ENCODE measurements around the gene FRAT1. TPM values are rescaled to one million over a fixed set of nuclear protein-coding genes. Genes with fewer than 3 reads are reported as not detected.
A peak's percentile ranks its signal among the peaks of the same experiment; 100 is the strongest.

Gene FRAT1
- total RNA-seq, 1 experiment from 2014 or later: 1.7 TPM

DNA sequence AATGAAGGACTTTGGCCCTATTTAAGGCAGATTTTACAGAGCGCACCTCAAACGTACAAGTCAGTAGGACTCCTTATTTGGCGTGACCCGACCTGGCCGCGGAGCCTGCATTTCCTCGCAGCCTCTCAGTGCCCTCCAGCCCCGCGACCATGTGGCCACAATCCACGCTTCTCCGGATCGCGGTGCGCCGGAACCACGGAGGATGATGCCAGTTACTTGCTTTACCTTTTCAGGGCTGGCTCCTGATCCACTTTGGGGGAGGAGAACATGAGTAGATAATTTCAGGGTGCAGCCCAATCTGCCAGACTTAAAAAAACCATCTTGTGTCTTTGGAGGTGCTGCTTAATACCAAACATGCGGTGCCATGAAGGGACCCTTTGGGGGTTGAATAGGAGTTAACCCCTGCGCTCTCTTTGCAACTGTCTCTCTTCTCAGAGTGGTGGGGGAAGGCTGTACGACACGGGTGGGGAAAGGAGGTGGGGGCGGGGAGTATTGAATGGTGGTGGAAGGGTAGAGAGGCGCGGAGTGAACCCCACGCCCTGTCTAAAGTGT is 1.5 kb downstream of the FRAT1 start:
- no peaks in the 10 kb centered on the region for H3K27me3 ChIP-seq (ENCODE audit: insufficient read depth, low read length)
- no peaks in the 10 kb centered on the region for H3K36me3 ChIP-seq (ENCODE audit: control insufficient read depth in 1 of 2, insufficient read depth in 2 of 2, low read length in 2 of 2)
- TF ChIP-seq ZFX (IDR thresholded peaks at IDR 0.05) (no peak), EZH2 (IDR thresholded peaks at IDR 0.05) (no peak)
- no peaks in the 10 kb centered on the region for H3K79me2 ChIP-seq (ENCODE audit: insufficient read depth, low read length)
- DNase-seq (ENCODE audit: low read depth, low spot score) (no peak), ATAC-seq (no peak)
- H3K4me1 ChIP-seq (ENCODE audit: control insufficient read depth in 1 of 2, insufficient read depth in 2 of 2, low read length in 2 of 2): peaks cover 0 to 8% of the 10 kb centered on the region in 2 experiments; a peak in 3 of 4 replicates
- intact Hi-C loops (cut with micrococcal nuclease): no loop called here
- no peak overlapping the region for H2AFZ ChIP-seq (ENCODE audit: low read depth, low read length, poor library complexity, severe bottlenecking)
- H4K20me1 ChIP-seq (ENCODE audit: insufficient read depth): no peaks in the 10 kb centered on the region
- TSS peak; percentile 72 for BruUV-seq (replicated peaks)
- no peak overlapping the region for H3K27ac ChIP-seq (ENCODE audit: low read depth, low read length)
- RAD21 ChIA-PET (ENCODE audit: low non-redundant PET in 1 of 2, low total read pairs in 2 of 2, uncharacterized antibody in 2 of 2, unreplicated experiment in 2 of 2): no interaction called here
- no peaks in the 10 kb centered on the region for H3K9me3 ChIP-seq (ENCODE audit: control insufficient read depth in 1 of 2, insufficient read depth in 1 of 2, low read depth in 1 of 2, low read length in 2 of 2)
- H3K4me3 ChIP-seq (replicated peaks in 1 of 2; ENCODE audit: low read depth in 1 of 2, low read length in 2 of 2): no peak overlapping the region
- POLR2A ChIA-PET: no interaction called here
- no peak overlapping the region for H3K9ac ChIP-seq (ENCODE audit: low read length)
- CTCF ChIA-PET: no interaction called here
- no peak overlapping the region for H3K4me2 ChIP-seq (ENCODE audit: low read length)
- H3K9me2 ChIP-seq (ENCODE audit: insufficient read depth): no peaks in the 10 kb centered on the region

DNA sequence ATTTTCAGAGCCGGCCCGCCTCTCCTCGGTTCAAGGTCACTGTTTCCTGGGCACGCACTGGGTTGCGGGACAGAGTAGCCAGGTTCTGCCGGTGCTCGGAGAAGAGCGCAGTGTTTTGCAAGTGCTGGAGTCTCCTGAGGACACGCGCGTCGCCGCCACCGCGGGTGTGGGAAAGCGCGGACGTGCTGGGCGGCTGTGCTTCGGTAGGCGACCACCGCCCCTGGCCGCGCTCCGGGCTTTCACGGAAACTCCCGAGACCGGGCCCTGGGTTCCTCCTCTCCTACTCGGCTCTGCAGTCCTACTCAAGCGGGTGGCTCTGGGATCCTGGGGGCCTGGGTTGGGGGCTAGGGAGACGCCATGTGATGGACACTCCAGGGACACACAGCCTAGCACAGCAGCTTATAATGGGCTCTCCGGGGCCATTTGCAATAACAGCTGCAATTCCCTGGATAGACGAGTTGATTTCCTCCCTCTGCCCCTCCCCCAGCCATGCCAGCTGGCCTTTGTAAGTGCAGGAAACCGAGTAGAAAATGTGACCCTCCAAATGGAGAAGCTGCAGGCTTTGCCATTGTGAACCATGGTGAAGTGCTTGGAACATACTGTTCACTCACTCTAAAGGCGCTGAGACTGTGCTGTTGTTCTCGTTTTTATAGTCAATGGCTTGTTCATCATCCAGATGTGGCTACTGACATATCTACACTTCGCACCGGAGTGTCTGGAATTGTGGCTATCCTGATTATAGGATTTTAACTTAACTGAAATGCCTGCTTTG is 2.1 kb downstream of the FRAT1 start:
- Histone ChIP-seq H3K4me2 (ENCODE audit: low read length) (no peak overlapping the region), H3K9me3 (ENCODE audit: control insufficient read depth in 1 of 2, insufficient read depth in 1 of 2, low read depth in 1 of 2, low read length in 2 of 2) (no peaks in the 10 kb centered on the region), H3K9me2 (ENCODE audit: insufficient read depth) (no peaks in the 10 kb centered on the region), H3K36me3 (ENCODE audit: control insufficient read depth in 1 of 2, insufficient read depth in 2 of 2, low read length in 2 of 2) (no peaks in the 10 kb centered on the region), H3K4me3 (replicated peaks in 1 of 2; ENCODE audit: low read depth in 1 of 2, low read length in 2 of 2) (no peak overlapping the region), H3K79me2 (ENCODE audit: insufficient read depth, low read length) (no peaks in the 10 kb centered on the region), H4K20me1 (ENCODE audit: insufficient read depth) (no peaks in the 10 kb centered on the region), H2AFZ (ENCODE audit: low read depth, low read length, poor library complexity, severe bottlenecking) (no peak overlapping the region), H3K27me3 (ENCODE audit: insufficient read depth, low read length) (no peaks in the 10 kb centered on the region), H3K4me1 (ENCODE audit: control insufficient read depth in 1 of 2, insufficient read depth in 2 of 2, low read length in 2 of 2) (peaks cover 0 to 8% of the 10 kb centered on the region in 2 experiments; a peak in 3 of 4 replicates), H3K27ac (ENCODE audit: low read depth, low read length) (no peak overlapping the region), H3K9ac (ENCODE audit: low read length) (no peak overlapping the region)
- TF ChIP-seq MAX (IDR thresholded peaks at IDR 0.05) (no peak), POLR2A (IDR thresholded peaks at IDR 0.05; ENCODE audit: borderline replicate concordance, extremely low read depth, insufficient read depth, insufficient read length) (no peak), TCF7L2 (IDR thresholded peaks at IDR 0.05; ENCODE audit: borderline replicate concordance, extremely low read depth, insufficient read depth, insufficient read length) (no peak), RAD21 (IDR thresholded peaks at IDR 0.05; ENCODE audit: low read depth) (no peak), ZNF274 (IDR thresholded peaks at IDR 0.05; ENCODE audit: low read depth, low read length) (no peak), REST (IDR thresholded peaks at IDR 0.05; ENCODE audit: low read depth) (no peak), EZH2 (IDR thresholded peaks at IDR 0.05) (no peak), ZFX (IDR thresholded peaks at IDR 0.05) (no peak), SIN3A (IDR thresholded peaks at IDR 0.05; ENCODE audit: low read depth) (no peak)
- TF ChIP-seq, protein P1, sequence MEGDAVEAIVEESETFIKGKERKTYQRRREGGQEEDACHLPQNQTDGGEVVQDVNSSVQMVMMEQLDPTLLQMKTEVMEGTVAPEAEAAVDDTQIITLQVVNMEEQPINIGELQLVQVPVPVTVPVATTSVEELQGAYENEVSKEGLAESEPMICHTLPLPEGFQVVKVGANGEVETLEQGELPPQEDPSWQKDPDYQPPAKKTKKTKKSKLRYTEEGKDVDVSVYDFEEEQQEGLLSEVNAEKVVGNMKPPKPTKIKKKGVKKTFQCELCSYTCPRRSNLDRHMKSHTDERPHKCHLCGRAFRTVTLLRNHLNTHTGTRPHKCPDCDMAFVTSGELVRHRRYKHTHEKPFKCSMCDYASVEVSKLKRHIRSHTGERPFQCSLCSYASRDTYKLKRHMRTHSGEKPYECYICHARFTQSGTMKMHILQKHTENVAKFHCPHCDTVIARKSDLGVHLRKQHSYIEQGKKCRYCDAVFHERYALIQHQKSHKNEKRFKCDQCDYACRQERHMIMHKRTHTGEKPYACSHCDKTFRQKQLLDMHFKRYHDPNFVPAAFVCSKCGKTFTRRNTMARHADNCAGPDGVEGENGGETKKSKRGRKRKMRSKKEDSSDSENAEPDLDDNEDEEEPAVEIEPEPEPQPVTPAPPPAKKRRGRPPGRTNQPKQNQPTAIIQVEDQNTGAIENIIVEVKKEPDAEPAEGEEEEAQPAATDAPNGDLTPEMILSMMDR (IDR thresholded peaks at IDR 0.05 in 2 of 3, conservative IDR thresholded peaks at IDR 0.05 in 1 of 3; ENCODE audit: borderline replicate concordance in 1 of 3, insufficient read depth in 1 of 3, low read depth in 2 of 3, low read length in 2 of 3): no peak
- BruUV-seq (replicated peaks): no TSS peak
- intact Hi-C loops (cut with micrococcal nuclease): no loop called here
- ChIA-PET POLR2A (no interaction called here), CTCF (no interaction called here), RAD21 (ENCODE audit: low non-redundant PET in 1 of 2, low total read pairs in 2 of 2, uncharacterized antibody in 2 of 2, unreplicated experiment in 2 of 2) (no interaction called here)
- DNase-seq (ENCODE audit: low read depth, low spot score) (no peak), ATAC-seq (no peak)

All from HCT116 (cell line).